GM18858 (cell line): ENCODE results near the gene RASSF8.

Source experiments
- ATAC-seq: cut with Tn5 transposase; IDR thresholded peaks from one replicate; pipeline ENCODE4 v1.9.1; 2021; ENCODE audit not compliant: unreplicated experiment

RASSF8 gene

DNA sequence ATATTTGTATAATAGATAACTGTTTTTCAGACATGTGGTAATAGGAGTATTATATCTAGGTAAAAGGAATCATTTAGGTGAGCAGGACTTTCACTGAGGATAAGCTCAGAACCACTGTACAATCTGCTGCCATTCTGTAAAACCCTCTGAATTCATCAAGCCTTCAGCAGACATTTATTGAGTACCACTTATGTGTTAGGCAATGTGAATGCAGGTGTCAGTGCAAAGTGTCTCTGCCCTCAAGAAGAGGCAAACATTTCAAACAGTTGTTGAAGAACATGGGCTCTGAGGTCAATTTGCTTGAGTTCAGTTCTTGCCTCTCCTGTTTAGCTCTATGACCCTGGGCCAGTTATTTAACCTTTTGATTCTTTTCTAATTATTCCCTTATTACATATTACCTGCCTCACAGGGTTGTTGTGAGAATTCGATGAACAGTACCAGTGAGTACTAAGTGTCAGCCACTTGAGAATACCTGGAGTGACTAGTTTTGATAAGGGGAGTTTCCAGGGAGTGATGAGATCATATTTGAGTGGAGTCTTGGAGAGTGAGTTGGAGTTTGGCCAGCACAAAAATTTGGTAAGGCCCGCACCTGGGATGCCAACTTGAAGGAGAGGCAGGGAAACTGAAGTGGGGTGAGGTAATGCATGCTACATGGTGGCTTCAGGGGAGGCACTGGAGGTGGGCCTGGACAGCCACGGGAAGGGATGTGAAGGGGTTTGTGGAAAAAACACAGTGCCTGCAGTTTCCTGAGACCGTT, 33.7 kb downstream of the RASSF8 start:
- ATAC-seq: no peak

DNA sequence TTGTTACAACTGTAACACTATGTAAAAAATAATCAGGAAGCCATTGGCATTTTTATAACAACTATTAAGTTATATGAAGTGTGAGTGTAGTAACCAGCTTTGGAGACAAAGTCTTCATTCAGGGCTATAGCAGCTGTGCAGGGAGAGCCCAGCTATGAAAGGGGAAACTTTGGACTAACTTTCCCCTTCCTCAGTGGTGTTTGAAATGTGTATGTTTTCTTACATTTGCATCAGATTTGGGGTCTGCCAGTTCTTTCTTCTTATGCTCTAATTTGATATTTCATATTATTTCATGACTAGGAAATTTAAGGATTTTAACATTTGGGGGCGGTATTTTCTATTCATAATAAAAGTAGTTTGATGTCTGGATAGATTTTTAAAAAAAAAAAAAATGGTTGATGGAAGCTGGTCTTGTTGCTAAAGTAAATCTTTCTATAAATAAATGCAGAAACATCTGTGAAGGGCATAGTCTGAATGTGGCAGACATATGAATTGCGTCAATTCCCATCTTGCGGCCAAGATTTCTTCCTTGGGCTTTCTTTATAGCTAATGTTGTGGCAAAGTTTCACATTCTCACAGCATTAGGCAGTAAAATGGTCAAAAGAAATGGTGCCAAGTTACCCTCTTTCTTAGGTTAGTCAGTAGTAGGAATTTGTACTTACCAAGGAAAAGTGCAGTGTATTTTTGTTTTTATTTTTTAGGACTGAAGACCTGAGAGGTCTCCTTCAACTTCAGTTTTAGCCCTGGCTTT, 35.6 kb downstream of the RASSF8 start:
- ATAC-seq: no peak

DNA sequence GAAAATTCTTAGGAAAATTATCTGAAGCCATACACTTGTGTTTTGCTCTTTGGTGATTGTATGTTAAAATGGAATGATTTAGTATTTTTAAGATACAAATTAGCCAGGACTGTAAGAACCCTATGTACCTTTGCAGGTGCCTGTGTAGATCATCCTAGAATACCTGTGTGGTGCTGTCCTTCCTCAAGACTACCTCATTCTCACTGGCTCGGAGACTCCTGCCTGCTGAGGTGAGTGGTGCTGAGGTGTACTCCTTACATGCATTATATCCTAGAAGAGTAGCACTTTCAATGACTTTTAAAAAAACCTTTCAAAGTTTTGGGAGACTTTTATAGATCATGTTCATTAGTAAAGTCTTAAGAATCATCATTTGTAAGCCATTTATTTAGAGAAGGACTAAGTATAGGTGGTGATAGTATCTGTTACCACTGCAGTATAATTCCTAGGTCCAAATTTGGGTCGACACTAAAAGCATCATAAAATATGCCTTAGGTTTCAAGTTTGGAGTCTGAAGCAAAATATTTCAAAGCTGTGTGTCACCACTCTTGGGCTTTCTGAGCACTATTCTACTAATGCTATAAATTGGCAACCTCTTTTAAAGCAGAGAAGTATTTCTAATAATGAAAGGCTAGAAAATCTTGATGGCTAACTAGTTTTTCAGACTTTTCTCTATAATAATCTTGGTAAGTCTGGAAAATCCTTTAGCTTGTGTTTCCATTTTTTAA, 36.6 kb downstream of the RASSF8 start:
- ATAC-seq: no peak

DNA sequence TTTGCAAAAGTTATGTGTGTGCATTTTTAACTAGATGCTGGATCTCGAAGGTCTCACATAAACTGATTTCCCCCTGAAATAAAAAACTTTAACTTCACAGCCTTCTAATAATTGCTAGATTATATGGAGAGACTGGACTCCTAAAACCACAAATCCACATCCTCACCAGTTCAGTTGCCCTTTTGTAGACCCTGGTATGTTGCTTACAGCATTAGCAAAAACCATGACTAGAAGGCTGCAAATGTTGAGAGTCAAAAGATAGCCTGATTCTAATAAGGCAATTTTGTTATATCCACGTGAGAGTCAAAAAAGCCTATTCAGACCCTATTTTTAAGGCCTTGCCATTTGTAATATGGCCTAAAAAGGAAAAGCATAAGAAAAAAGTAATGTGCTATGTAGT, 37.4 kb downstream of the RASSF8 start:
- no peak for ATAC-seq

DNA sequence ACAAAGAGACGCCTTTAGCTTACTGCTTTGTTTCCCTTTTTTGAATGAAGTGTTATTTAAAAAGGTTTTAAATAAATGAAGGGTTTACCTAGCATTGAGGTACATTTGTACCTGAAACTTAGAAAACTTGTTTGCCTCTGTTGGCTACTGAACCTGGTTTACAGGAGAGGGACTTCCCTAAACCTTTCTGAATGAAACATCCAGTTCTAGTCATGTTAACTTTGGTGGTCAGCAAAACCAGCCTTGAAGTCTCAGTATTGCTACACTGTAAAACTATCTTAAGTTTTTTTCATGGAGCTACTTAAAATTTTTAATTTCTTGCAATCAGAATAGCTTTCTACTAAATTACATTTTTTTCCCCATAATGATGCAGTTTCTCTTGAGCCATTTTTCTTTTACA, 38.2 kb downstream of the RASSF8 start:
- no peak for ATAC-seq

DNA sequence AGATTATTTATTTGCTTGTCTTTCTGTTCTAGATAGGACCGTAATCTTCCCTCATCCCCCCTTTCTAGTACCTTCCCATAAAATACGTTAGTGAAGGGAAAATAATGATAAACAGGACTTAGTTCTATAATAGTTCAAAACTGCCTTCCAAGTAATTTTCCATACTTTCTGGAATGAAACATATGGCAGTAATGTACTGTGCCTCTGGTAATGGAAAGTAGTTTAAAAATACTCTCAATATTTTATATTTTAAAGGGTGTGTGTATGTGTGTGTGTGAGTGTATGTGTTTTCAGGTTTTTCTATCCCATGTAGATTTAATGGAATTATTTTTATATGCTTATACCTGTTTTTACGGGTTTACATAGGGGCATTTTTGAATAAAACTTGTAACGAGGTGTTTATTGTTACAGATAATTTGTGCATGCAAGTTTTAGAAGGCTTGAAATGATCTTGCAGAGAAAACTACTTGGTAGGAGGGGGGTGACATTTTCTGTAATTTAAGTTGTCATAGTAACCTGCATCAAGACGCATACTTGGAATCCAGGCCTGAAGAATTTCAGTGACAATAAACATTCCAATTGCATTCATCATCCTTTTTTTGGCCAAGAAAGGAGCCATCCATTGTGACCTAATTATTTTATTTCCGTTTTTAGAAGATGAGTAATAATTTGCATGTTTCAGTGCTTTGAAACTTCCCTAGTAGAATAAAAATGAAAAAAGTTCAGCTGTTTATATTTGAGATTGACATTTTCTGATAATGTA, 38.9 kb downstream of the RASSF8 start:
- no peak for ATAC-seq

DNA sequence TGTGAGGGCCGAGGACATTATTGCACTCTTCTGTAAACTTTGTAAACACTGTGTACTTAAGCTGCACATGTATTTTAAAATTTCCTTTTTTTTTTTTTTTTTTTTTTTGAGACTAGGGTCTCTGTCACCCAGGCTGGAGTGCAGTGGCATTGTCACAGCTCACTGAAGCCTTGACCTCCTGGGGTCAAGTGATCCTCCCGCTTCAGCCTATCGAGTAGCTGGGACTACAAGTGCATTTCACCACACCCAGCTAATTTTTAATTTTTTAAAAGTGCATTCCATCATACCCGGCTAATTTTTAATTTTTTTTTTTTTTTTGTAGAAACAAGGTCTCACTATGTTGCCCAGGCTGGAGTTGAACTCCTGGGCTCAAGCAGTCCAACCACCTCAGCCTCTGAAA, 42.4 kb downstream of the RASSF8 start:
- no peak for ATAC-seq

DNA sequence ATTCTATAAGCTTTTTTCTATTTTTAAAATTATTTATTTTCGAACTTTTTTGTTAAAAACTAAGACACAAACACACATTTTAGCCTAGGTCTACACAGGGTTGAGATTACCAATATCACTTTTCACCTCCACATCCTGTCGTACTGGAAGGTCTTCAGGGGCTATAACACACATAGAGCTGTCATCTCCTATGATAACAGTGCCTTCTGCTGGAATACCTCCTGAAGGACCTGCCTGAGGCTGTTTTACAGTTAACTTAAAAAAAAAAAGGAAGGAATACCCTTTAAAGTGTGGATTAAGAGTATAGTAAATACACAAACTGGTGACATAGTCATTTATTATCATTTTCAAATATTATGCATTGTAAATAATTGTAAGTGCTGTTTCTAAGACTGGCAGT, 43.0 kb downstream of the RASSF8 start:
- no peak for ATAC-seq

DNA sequence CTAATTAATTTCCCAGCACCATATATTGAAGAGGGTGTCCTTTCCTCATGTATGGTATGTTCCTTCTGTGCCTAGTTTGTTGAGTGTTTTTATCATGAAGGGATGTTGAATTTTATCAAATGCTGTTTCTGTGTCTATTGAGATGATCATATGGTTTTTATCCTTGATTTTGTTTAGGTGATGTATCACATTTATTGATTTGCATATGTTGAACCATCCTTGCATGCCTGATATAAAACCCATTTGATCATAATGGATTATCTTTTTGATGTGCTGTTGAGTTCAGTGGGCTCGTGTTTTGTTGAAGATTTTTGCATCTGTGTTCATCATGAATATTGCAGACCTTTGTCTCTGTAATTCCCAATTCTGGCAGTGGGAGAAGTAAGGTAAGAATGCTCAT, 44.6 kb downstream of the RASSF8 start:
- ATAC-seq: no peak

DNA sequence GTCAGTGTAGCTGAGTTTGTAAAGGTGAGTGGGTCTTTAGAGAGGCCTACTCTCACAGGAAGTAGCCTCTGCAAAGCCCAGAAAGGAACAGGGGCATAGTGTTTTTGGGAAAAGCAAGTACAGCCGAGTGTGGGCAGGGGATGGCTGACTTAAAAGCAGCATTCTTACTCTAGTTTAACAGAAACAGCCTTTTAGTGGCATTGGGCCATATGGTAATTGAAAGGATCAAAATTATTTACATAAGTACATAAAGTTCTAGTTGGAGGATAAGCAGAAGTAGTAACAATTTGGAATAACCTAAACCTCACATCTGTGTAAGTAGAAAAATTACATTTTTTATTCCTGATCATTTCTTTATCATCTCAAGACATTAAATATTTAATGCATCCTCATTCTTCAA, 49.1 kb downstream of the RASSF8 start:
- no peak for ATAC-seq

DNA sequence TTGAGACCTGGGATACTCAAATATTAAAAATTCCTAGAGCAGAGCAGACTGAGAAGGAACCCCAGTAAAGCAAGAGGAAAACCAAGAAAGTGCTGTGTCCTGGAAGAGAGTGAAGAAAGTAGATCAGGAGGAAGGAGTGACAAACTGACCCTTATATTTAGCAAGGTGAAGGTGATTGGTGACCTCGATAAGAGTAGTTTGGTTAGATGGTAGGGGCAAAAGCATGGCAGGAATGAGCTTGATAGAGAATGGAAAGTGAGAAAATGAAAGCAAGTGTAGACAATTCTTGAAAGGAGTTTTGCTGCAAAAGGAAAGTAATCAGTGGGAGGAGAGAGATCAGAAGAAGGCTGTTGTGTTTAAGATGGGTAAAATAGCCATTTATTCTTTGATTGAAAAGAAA, 51.1 kb downstream of the RASSF8 start:
- ATAC-seq: no peak

DNA sequence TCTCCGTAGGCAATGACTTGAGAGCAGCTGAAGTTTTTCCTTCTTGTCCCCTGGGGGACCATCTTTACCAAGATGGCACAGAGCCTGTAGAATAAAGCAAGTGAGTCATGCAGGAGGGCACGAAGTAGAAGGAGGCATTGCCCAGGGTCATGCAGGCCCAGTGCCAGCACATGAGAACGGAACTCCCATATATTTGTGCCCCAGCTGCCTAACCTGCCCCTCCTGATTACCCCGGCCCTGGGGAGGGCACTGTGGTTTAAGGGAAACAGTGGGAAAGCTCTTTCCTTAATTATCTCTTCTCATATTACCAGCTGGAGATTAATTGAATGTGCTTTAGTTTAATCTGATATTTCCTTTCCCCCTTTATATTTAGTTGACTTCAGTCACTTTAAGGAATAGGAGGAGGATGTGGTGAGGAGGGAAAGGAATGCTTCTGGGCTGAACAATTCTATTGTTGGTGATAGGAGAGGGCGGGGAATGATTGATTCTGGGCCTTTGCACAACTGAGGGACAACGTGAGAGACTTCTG, 51.9 kb downstream of the RASSF8 start:
- no peak for ATAC-seq

DNA sequence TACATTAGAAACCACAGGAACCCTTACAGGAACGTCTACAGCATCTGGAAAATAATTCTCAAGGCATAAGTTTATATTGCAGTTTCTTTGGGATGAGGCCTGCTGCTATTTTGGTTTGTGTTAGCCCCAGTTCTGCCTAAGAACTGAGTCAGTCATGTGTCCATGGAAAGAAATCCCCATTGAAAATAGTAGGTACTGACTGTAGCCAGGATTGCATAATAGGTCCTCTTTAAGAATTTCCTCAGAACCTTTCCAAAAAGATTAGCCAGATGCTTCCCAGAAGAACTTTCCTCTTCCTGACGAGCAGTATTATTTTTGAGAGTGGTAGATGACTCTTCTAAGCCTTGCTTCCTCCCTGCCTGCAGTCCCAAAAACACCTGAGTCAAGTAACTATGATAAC, 52.6 kb downstream of the RASSF8 start:
- no peak for ATAC-seq

DNA sequence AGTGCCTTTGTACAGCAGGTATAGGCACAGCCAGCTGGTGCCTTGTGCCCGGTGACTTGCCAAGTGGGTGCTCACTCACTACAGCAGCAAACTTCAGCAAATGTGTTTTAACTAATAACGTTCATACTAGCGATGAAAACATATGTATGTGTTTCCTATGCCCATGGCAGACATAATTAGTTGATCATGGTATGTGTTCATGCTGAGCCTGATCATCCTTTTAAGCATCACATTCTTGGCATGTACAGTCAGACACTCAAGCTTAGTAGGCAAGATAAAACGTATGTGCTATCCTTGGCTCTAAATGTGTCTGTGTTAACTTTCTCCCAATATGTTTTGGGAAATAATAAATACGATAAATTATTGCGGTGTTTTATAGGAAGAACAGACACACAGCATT, 55.6 kb downstream of the RASSF8 start:
- no peak for ATAC-seq

DNA sequence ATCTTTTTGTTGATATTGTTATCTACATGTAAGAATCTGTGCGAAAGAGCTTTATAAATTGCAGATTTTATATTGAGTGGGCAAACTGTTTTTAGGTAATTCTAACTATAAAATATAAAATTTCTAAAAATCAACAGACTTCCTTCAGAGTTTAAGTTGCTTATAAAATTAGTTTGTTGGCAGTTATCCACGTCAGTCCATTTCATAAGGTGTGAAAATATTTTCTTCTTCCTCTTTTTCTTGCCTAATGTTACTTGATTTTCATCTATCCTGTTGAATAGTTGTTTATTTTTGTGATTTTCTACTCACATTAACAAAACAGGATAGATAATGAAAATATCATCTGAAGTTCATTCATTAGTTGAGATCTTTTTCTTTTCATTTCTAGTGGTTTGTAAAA, 58.0 kb downstream of the RASSF8 start:
- no peak for ATAC-seq

DNA sequence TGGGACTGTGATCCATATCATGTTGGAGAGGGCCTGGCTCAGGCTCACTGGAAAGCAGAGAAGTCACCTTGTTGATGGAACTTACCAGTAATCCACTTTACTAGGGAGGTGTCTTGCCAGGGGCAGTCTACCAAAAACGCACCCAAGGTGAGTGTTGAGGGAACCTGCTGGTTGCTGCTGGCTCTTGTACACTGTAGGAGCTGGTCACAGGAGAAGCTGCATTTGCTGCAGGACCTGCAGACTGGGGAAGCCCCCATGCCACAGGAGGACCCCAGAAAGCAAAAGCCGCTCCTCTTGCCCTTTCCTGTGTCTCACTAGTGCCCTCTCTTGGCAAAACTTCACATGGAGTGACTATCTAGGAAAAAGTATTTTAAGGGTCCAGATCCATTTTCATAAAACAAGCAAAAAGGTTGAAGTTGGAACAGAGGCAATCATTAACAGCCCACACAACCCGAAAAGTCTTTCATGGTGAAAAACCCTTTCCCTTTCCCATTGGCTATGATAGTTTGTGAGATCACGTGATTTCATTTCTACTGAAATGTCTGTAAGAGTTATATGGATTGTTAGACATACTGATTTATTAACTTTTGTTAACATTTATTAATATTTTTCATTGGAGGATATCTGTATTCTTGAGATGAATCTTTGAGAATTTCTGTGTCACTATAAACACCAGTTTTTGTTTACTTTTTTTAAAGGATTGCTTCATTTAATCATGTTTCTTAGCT, 59.2 kb downstream of the RASSF8 start:
- ATAC-seq: no peak

DNA sequence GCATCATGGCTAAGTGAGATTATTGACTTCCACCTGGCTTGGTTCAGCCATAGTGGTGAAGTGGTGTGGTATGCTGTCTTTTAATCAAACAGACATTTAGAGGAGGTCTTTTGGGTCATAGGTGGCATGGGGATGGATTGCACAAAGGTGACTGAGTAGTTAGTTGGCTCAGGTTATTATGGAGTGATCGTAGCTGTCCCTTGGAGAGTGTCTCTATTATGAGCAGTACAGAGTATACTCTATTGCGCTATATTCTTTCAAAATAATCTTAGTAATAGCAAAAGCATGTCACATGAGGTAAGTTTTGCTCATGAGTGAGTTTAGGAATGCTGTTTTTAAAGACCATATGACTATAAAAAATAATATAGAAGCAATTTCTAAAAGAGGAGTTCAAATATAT, 60.4 kb downstream of the RASSF8 start:
- no peak for ATAC-seq

DNA sequence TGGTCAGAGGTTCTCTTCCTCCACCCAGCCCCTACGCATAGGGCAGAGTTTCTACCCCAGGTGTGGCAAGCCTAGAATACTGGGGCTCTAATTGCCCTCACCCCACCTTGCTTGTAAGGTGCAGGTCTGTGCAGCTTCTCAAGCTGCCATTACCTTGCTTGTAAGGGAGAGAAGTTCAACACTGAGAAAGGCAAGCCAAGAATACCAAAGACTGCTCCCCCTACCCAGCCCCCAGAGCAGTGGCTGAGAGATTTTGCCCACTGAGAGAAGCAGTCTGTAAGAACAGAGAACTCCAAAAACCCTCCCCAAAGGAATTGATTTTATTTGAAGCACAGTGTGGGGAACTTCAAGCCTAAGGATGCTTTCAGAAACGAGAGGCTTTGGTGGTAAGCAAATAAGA, 63.1 kb downstream of the RASSF8 start:
- ATAC-seq: no peak

DNA sequence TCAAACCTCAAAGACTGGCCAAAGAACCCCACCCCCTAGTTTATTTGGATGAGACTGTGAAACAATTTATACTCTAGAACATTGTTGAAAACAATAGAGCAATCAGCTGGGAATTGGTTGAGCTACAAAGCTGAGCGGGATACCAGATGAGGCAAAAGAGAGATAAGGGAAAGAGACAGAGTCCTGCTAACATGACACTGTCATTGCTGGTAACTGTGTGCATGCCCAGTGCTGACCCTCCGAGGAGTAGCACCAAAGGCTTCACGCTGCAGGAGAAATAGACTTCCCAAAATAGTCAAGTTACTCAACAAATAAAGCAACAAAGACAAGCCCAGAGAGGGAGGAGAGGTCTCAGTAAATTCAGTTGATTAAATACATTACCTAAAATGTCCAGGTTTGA, 63.6 kb downstream of the RASSF8 start:
- ATAC-seq: no peak

DNA sequence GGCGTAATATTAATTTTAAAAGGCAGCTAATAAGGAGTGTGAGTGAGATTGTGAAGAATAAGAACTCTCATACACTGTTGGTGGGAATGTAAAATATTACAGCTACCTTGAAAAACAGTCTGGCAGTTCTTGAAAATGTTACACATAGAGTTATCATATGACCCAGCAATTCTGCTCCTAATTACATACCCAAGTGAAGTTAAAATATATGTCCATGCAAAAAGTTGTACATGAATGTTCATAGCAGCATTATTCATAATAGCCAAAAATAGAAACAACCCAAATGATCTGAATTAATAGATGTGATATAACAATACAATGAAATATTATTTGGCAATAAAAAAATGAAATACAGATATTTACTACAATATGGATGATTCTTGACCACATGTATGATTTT, 68.2 kb downstream of the RASSF8 start:
- no peak for ATAC-seq
